MM.1S (cell line): ENCODE measurements around the gene BTBD19.
"Not testable (repeated sequence)": the region's sequence is repeated elsewhere in the genome, so short reads cannot be mapped to it uniquely, and the experiment has no call there.

Experiments
- DNase-seq: peaks from one replicate; pipeline ENCODE4 v3.0.0-alpha.2; 2015
- H2AFZ ChIP-seq: fragments of 300-600 bp; sonication (generic); 2 replicates; pipeline ENCODE4 v1.6.0; 2016; ENCODE audit warnings: antibody characterized with exemption, low read length
- H3F3A ChIP-seq: fragments of 300-600 bp; sonication (generic); 2 replicates; pipeline ENCODE4 v1.6.1; 2016; ENCODE audit warnings: mild to moderate bottlenecking, antibody characterized with exemption, low read length, moderate library complexity, mixed read lengths; ENCODE audit not compliant: insufficient read depth
- H3K27ac ChIP-seq: fragments of 300-600 bp; sonication (generic); 2 replicates; pipeline ENCODE4 v1.5.1; 2016; ENCODE audit warnings: mild to moderate bottlenecking, low read length
- H3K27me3 ChIP-seq: fragments of 300-600 bp; sonication (generic); replicated peaks from 2 replicates; pipeline ENCODE4 v1.6.0; 2016; ENCODE audit warnings: low read length; ENCODE audit not compliant: insufficient read depth
- H3K36me3 ChIP-seq: fragments of 300-600 bp; sonication (generic); replicated peaks from 2 replicates; pipeline ENCODE4 v1.6.1; 2016; ENCODE audit warnings: mild to moderate bottlenecking, low read length, mixed read lengths; ENCODE audit not compliant: insufficient read depth
- H3K4me1 ChIP-seq: fragments of 300-600 bp; sonication (generic); 2 replicates; pipeline ENCODE4 v1.6.1; 2016; ENCODE audit warnings: low read length, mixed read lengths
- H3K4me2 ChIP-seq: fragments of 300-600 bp; sonication (generic); 2 replicates; pipeline ENCODE4 v1.6.0; 2016; ENCODE audit warnings: low read depth, low read length
- H3K4me3 ChIP-seq: fragments of 300-600 bp; sonication (generic); 2 replicates; pipeline ENCODE4 v1.5.1; 2016; ENCODE audit warnings: low read length, mixed read lengths
- H3K79me2 ChIP-seq: fragments of 300-600 bp; sonication (generic); 2 replicates; pipeline ENCODE4 v1.6.1; 2016; ENCODE audit warnings: mixed run types, low read length, mixed read lengths
- H3K9ac ChIP-seq: fragments of 300-600 bp; sonication (generic); 2 replicates; pipeline ENCODE4 v1.6.1; 2016; ENCODE audit warnings: low read length, mixed read lengths
- H3K9me2 ChIP-seq: fragments of 300-600 bp; sonication (generic); replicated peaks from 2 replicates; pipeline ENCODE4 v1.6.1; 2016; ENCODE audit warnings: mild to moderate bottlenecking, low read length, mixed read lengths; ENCODE audit not compliant: insufficient read depth
- H3K9me3 ChIP-seq: fragments of 300-600 bp; sonication (generic); replicated peaks from 2 replicates; pipeline ENCODE4 v1.6.1; 2016; ENCODE audit warnings: mild to moderate bottlenecking, low read length, mixed read lengths; ENCODE audit not compliant: insufficient read depth
- H4K20me1 ChIP-seq: fragments of 300-600 bp; sonication (generic); 2 replicates; pipeline ENCODE4 v1.6.1; 2016; ENCODE audit warnings: mild to moderate bottlenecking, low read length, moderate library complexity, mixed read lengths; ENCODE audit not compliant: insufficient read depth
- CTCF ChIP-seq: fragments of 300-600 bp; sonication (generic); IDR thresholded peaks from 2 replicates; pipeline ENCODE4 v1.5.1; 2016; ENCODE audit warnings: antibody characterized with exemption, low read length, mixed read lengths
- EZH2 ChIP-seq: fragments of 300-600 bp; sonication (generic); optimal IDR thresholded peaks from 2 replicates; pipeline ENCODE3; 2017; ENCODE audit warnings: low read depth, mild to moderate bottlenecking, antibody characterized with exemption, low read length, mixed read lengths
- EZH2phosphoT487 ChIP-seq: fragments of 300-600 bp; sonication (generic); IDR thresholded peaks from 2 replicates; pipeline ENCODE4 v1.6.1; 2018; ENCODE audit warnings: antibody characterized with exemption, low read length

BTBD19 gene

DNA sequence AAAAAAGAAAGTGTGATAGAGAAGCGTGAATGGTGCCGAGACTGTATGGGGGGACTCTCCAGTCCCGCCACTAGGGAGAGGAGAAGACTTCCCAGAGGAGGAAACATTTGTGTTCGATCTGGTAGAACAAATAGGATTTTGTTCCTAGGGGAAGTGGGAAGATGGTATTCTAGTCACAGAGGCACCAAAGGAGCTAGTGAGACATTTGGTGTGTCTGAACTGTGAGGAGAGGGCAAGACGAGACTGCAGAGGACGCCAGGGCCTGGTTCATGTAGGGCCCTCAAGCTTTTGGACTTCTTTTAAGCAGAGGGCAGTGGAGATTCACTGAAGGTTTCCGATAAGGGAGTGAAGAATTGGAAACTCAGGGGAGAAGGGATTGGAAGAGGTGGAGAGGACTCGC, 2.9 kb downstream of the BTBD19 start:
- Histone ChIP-seq H3K27me3 (0 out of 2 replicates have a peak, but pooled peaks cover 4% of the 10 kb centered on the region), H3K36me3 (no peaks in the 10 kb centered on the region), H3K27ac (no peak overlapping the region), H3K79me2 (no peaks in the 10 kb centered on the region), H2AFZ (no peak overlapping the region), H3K4me1 (peaks cover 19% of the 10 kb centered on the region), H3K9ac (no peak overlapping the region), H3K4me3 (no peak overlapping the region), H3K9me2 (no peaks in the 10 kb centered on the region), H3F3A (peaks cover 11% of the 10 kb centered on the region; the same call in 1 of the 2 replicates), H3K9me3 (no peaks in the 10 kb centered on the region), H3K4me2 (no peak overlapping the region), H4K20me1 (no peaks in the 10 kb centered on the region)
- TF ChIP-seq EZH2 (no peak), CTCF (no peak), EZH2phosphoT487 (no peak)
- no peak for DNase-seq

GRCh38 chr1:44812822-44813543, 4.7 kb downstream of the BTBD19 start:
- Histone ChIP-seq H3K27me3 (peaks cover 9% of the 10 kb centered on the region; the same call in 1 of the 2 replicates), H3K4me2 (peak overlapping the region; percentile 56), H3K9me3 (no peaks in the 10 kb centered on the region), H3K4me3 (peak overlapping the region; percentile 65), H3K36me3 (no peaks in the 10 kb centered on the region), H4K20me1 (no peaks in the 10 kb centered on the region), H3K9ac (no peak overlapping the region), H3K9me2 (no peaks in the 10 kb centered on the region), H2AFZ (peak overlapping the region; percentile 76), H3K79me2 (no peaks in the 10 kb centered on the region), H3K27ac (no peak overlapping the region), H3K4me1 (peaks cover 19% of the 10 kb centered on the region), H3F3A (peaks cover 11% of the 10 kb centered on the region)
- no peak for DNase-seq
- TF ChIP-seq EZH2 (no peak), EZH2phosphoT487 (no peak), CTCF (no peak)

- not testable (repeated sequence) for H4K20me1 ChIP-seq, H3K9me3 ChIP-seq, H2AFZ ChIP-seq, H3K36me3 ChIP-seq, H3K27me3 ChIP-seq, H3K9ac ChIP-seq, H3K79me2 ChIP-seq, H3K4me2 ChIP-seq, H3K9me2 ChIP-seq, H3K4me1 ChIP-seq, H3K4me3 ChIP-seq, DNase-seq, H3K27ac ChIP-seq
- peaks cover 16% of the 10 kb centered on the region for H3F3A ChIP-seq
Observed at GRCh38 chr1:44815926-44816325, 7.6 kb downstream of the BTBD19 start.

DNA sequence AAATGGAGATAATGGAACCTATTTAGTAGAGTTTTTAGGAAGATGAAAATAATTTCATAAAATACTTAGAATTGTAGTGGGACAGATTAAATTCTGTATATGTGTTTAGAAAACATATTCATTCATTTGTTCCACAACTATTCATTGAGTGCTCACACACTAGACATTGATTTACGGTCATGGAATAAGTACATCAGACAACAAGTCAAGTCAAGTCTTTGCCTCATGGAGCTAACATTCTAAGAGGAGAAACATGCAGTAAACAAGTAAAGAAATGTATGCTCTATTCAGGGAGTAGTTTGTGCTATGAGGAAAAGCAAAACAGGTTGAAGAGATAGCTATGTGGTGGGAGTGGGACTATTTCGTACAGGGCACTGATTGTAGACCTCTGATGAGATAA, 9.0 kb downstream of the BTBD19 start:
- H3K27ac ChIP-seq = no peak overlapping the region
- peaks cover 9% of the 10 kb centered on the region; the same call in 1 of the 2 replicates for H3K27me3 ChIP-seq
- DNase-seq = no peak
- H3K4me3 ChIP-seq = no peak overlapping the region
- no peaks in the 10 kb centered on the region for H3K4me1 ChIP-seq
- H3K9ac ChIP-seq = no peak overlapping the region
- no peak overlapping the region for H2AFZ ChIP-seq
- no peaks in the 10 kb centered on the region for H3K36me3 ChIP-seq
- peaks cover 11% of the 10 kb centered on the region for H3F3A ChIP-seq
- no peak overlapping the region for H3K4me2 ChIP-seq
- H3K9me2 ChIP-seq = no peaks in the 10 kb centered on the region
- TF ChIP-seq EZH2 (no peak), CTCF (no peak), EZH2phosphoT487 (no peak)
- no peaks in the 10 kb centered on the region for H3K9me3 ChIP-seq
- H4K20me1 ChIP-seq = no peaks in the 10 kb centered on the region
- no peaks in the 10 kb centered on the region for H3K79me2 ChIP-seq
